GM19372 (cell line): ENCODE measurements around the gene POLR2J.
A peak's percentile ranks its signal among the peaks of the same experiment; 100 is the strongest.
"Not testable (repeated sequence)": the region's sequence is repeated elsewhere in the genome, so short reads cannot be mapped to it uniquely, and the experiment has no call there.

ENCODE experiments used
- ATAC-seq: cut with Tn5 transposase; IDR thresholded peaks from one replicate; pipeline ENCODE4 v1.9.1; 2021; ENCODE audit warnings: mild to moderate bottlenecking, low read depth, moderate library complexity; ENCODE audit not compliant: unreplicated experiment

The POLR2J gene

GRCh38 chr7:102467581-102468477 is 10.9 kb downstream of the POLR2J start:
- ATAC-seq = no peak

- ATAC-seq = no peak
Observed at GRCh38 chr7:102466097-102466496, 12.6 kb downstream of the POLR2J start.

GRCh38 chr7:102464577-102465280 is 14.0 kb downstream of the POLR2J start, which contains the start of the genes ALKBH4 and LRWD1:
TSS of gene ALKBH4 (minus strand) at chr7:102464863. CDS start at chr7:102464836, 27 bp downstream.
TSS of gene LRWD1 (plus strand) at chr7:102464984. CDS start at chr7:102465081, 97 bp downstream.
- peak; percentile 97 for ATAC-seq

- ATAC-seq = no peak
Observed at GRCh38 chr7:102463841-102464576, 14.7 kb downstream of the POLR2J start.

GRCh38 chr7:102460467-102460866 is 18.3 kb downstream of the POLR2J start:
- ATAC-seq = no peak

GRCh38 chr7:102459221-102459844 is 19.4 kb downstream of the POLR2J start:
- no peak for ATAC-seq

- no peak for ATAC-seq
Observed at GRCh38 chr7:102457352-102457924, 21.3 kb downstream of the POLR2J start.

- ATAC-seq = no peak
Observed at GRCh38 chr7:102456327-102456726, 22.4 kb downstream of the POLR2J start.

- no peak for ATAC-seq
Observed at GRCh38 chr7:102455596-102455995, 23.1 kb downstream of the POLR2J start.

GRCh38 chr7:102454932-102455331 is 23.8 kb downstream of the POLR2J start:
- ATAC-seq = not testable (repeated sequence)

- ATAC-seq = no peak
Observed at GRCh38 chr7:102454468-102454867, 24.3 kb downstream of the POLR2J start.

GRCh38 chr7:102453319-102453718 is 25.4 kb downstream of the POLR2J start:
- no peak for ATAC-seq

- no peak for ATAC-seq
Observed at GRCh38 chr7:102452451-102452850, 26.3 kb downstream of the POLR2J start.

- ATAC-seq = no peak
Observed at GRCh38 chr7:102451371-102452054, 27.2 kb downstream of the POLR2J start.

GRCh38 chr7:102450242-102450641 is 28.5 kb downstream of the POLR2J start:
- no peak for ATAC-seq

GRCh38 chr7:102449136-102449535 is 29.6 kb downstream of the POLR2J start:
- no peak for ATAC-seq

- ATAC-seq = no peak
Observed at GRCh38 chr7:102447311-102447710, 31.4 kb downstream of the POLR2J start.

GRCh38 chr7:102446387-102447156 is 32.1 kb downstream of the POLR2J start:
- no peak for ATAC-seq

- no peak for ATAC-seq
Observed at GRCh38 chr7:102445674-102446071, 33.0 kb downstream of the POLR2J start.
